T-helper 1 cell treated with Interleukin-12 subunit alpha and Interleukin-12 subunit beta and Interleukin-4 antibody, amounts not matched to agents 30 ng/mL and 1 ng/mL, for 36 hours (primary cell): Measurements from ENCODE around the gene TMEM44. TPM values are rescaled to one million over a fixed set of nuclear protein-coding genes. Genes with fewer than 3 reads are reported as not detected.
"Not testable (repeated sequence)": the region's sequence is repeated elsewhere in the genome, so short reads cannot be mapped to it uniquely, and the experiment has no call there.

Source experiments
- intact Hi-C: fragments of 100-400 bp; cut with micrococcal nuclease; formaldehyde crosslinking; loops from one replicate; pipeline ENCODE4 v1.15.1; 2024
- total RNA-seq: library from RNA; stranded (reverse); gene quantifications from 2 replicates; pipeline ENCODE4 v1.2.3, GENCODE V29; 2022

TMEM44 gene
- total RNA-seq, 1 donor from 2014 or later, result 1.6 TPM

DNA sequence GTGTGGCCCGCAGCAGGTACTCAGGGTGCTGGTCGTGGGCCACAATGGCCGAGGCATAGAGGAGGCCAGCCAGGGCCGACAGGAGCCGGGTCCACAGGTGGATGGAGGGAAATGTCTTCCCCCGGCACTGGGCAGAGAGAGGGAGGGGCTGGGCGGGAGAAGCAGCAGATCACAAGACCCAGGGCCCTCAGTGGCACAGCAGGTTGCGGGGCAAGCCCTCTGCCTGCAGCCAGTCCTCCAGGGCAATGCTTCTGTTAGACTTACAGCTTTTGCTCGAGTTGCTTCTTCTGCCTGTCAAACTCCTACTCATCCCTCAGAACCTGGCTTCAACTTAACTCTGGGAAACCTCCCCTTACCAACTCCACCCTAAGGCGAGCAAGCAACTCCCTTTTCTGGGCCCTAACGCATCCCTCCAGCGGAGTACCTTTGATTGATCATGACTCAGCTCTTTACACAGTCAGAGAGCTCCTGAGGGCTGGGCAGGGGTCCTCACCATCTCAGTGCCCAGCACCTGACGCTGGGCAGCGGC is 16.0 kb downstream of the TMEM44 start:
- intact Hi-C loops, result no loop called here

DNA sequence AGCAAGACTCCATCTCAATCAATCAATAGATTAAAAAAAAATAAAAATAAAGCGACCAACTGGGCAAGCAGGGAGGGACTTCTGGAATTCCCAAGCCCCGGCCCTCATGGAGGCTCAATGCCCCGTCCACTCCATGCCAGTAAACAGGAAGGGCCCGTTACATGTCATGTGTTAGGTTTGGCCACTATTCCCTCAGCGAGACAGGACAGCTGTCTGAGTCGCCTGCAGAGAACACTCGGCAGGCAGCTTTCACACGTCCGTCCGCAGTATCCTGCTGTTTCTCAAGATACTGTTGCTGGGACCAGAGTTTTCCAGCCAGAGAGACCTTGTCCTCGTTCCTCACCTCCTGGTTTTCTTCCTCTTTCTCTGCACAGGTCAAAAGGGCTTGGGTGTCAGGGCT is 18.0 kb downstream of the TMEM44 start:
- intact Hi-C loops, result no loop called here

DNA sequence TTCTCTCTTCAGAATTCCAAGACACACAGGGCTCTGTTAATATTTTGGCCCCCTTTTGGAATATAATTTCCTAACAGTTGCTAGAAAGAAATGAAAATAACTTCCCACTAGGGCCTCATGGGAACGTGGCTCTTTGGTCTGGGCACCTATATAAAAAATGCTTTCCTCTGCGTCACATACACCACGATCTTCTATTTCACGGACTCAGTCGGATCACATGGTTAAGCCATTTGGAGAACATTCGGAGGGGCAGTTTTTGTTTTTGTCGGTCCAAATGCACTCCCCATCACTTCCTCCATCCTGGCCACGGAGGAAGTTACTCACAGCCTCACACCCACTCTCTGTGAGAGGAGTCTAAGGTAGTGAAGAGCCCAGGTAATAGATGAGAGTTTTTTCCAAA is 21.0 kb downstream of the TMEM44 start:
- intact Hi-C loops, result no loop called here

DNA sequence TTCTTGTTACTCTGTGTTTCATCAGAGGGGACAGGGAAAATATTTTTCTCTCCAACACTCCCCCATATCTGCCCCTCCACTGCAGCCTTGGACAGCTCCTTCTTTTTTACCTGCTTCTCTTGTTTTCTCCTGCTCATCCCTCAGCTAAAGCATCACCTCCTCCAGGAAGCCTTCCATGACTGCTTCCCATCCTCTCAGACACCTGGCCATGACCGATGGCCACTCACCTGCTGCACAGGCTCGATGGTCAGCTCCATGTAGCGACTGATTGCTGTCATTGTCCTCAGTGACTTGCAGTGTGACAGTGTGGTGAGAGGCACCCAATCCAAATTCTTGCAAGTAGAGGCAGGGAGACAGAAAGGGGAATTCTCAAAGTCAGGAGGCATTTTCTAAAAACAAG is 22.5 kb downstream of the TMEM44 start:
- intact Hi-C loops, result no loop called here

DNA sequence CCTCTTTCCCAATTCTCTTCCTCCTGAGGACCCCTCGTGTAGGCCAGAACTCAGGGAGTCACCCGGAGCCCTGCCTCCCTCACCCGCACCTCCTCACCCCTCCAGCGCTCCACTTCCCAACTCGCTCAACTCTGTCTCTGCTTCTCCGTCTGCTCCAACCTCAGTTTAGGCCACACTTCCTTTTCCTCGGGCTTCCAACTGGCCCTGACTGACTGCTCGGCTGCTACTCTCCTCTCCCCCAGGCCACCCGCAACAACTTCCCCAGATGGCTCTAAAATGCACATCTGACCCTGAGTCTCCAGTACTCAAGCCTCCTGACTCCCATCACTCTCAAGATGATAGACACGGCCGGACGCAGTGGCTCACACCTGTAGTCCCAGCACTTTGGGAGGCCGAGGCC is 23.6 kb downstream of the TMEM44 start:
- intact Hi-C loops, result no loop called here

DNA sequence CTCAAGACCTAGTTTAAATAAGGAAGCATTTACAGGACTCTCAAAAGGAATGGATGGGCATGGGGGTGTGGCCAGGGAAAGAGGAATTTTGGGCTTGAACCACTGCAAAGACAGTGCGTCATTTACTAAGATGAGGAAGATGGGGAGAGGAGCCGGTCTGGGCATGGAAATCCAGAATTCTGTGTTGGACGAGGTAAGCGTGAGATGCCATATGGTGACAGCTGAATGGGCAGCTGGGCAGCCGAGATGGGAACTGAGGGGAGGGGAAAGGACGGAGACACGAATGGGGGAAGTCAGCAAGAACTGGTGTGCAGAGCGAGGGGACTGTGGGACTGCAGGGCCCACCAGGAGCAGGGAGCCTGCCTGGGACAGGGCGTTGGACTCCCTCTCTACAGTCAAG is 24.2 kb downstream of the TMEM44 start:
- intact Hi-C loops, result no loop called here

DNA sequence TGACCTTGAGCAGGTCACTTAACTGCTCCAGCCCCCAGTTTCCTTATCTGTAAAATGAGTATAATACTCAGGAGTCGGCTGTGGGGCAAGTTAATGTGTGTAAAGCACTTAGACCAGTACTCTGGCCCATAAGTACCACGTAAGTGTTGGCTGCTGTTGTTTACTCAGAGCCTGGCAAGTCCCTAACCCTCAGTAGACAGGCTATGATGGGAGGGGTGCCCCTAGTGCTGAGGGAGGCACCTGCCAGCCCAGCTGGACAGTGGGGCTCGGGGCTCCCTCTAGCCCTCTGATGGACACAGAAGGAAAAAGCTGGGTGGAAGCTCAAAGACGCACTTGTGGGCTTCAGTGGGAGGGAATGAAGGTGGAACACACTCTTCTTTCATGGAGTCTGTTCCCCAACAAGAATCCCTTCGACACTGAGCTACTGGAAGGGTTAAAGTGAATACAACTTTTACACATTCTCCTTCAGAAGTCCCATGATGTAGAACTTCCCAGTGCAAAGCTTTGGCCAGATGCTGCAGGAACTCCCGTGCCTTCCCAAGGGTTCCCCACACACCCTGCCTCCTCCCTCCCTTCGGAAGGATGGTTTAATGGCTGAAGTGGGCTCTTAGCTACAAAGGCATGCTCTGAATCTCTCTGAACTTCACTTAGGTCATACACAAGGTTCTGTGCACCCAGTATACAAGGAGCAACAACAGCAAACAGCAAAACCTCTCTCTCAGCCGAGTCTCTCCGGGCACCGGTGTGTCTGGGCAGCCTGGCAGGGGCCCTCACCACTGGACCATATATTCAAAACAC is 25.4 kb downstream of the TMEM44 start:
- intact Hi-C loops, result no loop called here

DNA sequence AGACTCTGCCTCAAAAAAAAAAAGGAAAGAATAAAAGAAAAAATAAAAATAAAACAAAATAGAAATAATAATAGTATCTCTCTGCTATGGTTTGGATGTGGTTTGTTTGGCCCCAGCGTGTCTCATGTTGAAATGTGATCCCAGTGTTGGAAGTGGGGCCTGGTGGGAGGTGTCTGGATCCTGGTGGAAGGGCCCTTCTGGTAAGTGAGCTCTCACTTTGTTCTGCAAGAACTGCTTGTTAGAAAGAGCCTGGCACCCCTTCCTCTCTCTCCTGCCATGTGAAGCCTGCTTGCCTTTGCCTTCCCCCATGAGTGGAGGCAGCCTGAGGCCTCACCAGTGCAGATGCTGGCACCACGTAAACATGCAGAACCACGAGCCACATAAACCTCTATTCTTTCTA is 26.3 kb downstream of the TMEM44 start:
- intact Hi-C loops, result no loop called here

DNA sequence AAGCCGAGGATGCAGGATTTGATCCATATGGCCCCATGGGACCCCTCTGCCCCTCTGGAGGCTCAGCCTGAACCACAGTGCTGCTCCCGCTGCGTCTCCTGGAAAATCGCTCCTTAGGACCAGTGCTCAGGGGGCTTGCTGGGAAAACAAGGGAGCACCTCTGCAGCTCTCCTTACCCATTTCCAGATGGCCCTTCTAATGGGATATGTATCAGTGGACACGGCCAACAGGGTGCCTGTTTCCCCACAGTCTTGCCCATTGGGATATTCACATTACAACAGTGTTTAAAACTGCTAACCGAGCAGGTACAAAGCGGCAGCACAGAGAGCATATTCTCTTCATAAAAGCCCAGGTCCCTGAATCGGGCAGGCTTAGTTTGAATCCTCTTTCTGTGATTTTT is 27.1 kb downstream of the TMEM44 start:
- intact Hi-C loops, result no loop called here

DNA sequence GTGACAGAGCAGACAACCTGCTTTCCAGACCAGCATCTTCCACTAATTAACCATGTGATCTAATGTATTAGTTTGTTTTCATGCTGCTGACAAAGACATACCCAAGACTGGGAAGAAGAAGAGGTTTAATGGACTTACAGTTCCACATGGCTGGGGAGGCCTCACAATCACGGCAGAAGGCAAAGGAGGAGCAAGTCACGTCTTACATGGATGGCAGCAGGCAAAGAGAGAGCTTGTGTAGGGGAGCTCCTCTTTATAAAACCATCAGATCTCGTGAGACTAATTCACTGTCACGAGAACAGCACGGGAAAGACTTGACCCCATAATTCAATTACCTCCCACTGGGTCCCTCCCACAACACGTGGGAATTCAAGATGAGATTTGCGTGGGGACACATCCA is 27.9 kb downstream of the TMEM44 start:
- intact Hi-C loops, result not testable (repeated sequence)

DNA sequence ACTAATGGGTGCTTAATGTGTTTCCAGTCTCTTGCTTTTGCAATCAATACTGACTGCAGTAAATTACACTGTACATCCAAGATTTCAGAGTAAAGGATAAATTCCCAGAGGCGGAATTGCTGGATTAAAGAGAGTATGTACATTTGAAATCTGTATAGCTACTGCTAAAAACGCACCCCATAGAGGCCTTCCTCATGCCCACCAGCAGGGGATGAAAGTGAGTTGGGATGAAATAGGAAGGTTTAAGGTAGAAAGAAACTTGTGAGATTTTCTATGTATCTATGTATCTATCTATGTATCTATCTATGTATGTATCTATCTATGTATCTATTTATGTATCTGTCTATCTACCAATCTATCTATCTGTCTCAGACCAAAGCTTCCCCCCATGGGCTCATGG is 28.4 kb downstream of the TMEM44 start:
- intact Hi-C loops, result no loop called here

DNA sequence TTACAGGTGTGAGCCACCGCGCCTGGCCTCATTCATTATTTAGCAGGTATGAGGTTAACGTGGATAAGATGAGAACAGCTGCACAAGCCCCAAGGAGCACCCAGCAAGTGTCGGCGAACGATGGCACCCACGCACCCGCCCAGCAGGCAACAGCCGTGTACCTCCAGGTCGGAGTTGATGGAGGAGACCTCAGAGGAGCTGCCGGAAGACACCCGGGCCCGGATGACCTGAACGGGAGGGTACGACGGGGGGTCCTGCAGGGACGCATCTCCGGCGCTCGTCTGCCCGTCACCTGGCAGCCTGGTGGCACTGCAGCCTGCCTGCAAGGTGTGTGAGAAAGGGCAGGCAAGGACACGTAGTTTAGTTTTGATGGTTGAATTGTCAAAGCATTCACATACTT is 29.1 kb downstream of the TMEM44 start:
- intact Hi-C loops, result no loop called here

DNA sequence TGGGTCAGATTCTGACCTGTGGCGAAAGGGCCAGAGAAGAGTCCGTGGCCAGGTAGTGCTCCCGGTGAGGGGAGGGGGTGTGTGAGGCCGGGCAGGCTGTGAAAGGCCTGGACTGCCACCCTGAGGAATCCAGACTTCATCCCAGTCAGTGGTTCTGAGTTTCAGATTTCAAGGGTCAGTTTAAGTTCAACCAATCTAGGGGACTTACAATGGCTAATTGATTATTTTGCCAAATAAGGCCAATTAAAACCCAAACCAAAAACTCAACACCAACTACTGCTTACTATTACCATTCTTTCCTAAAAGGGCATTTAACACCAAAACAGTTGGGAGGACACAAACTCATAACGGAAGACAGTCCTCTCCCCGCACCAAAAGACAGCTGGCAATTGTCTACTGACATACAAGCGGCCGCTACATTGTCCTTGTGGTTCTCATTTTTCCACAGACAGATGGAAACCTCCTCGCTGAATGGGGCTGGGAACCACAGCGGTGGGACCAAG is 30.5 kb downstream of the TMEM44 start:
- intact Hi-C loops, result no loop called here

DNA sequence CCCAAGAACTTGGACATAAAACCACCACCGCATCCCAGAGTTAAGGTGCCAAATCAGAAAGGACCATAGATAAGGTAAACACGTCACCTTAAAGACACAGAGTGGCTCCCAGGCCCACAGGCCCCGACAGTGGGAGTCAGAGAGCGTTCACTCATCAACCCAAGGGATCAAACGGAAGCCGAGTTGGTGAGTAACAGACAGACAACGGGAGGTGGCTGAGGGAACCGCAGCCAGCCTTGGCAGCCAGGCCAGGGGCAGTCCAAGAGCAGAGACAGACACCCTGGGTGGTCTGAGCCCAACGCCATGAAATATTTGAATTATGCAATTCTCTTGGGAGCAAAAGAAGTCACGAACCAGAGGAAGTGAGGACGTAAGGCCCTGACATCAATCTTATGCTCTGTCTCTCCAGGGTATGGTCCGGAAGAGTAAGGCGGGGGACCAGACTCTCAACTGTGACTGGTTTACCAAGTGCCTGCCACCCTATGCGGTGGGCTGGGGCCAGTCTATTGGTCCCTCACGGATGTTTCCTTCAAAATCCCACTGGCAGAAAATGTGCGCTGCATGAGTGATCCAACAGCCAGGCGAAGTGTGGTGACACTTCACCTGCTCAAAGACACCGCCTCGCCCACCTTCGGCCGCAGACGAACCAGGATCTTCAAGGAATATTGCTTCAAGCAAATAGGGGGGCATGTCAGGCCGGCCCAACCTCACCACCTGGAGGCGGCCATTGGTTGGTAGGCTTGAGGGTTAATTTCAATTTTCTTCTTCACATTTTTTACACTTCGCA is 34.3 kb downstream of the TMEM44 start:
- intact Hi-C loops, result no loop called here

DNA sequence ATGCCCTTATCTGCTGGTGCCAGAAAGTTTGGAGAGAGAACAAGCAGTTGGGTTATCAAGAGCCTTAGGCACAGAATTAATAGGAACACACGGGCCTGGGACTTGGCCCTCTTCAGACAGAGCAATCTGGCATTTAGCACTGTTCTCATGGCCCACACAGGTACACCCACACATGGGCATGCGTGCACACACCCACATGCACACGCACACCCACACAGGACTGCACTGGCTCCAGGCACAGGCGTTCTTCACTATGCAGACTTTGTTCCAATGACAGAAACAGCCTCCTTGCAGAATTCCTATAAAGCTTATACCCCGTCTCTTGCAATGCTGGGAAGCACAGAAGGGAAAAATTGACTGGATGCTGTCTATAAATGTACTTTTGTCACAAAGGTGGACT is 36.3 kb downstream of the TMEM44 start:
- intact Hi-C loops, result no loop called here

DNA sequence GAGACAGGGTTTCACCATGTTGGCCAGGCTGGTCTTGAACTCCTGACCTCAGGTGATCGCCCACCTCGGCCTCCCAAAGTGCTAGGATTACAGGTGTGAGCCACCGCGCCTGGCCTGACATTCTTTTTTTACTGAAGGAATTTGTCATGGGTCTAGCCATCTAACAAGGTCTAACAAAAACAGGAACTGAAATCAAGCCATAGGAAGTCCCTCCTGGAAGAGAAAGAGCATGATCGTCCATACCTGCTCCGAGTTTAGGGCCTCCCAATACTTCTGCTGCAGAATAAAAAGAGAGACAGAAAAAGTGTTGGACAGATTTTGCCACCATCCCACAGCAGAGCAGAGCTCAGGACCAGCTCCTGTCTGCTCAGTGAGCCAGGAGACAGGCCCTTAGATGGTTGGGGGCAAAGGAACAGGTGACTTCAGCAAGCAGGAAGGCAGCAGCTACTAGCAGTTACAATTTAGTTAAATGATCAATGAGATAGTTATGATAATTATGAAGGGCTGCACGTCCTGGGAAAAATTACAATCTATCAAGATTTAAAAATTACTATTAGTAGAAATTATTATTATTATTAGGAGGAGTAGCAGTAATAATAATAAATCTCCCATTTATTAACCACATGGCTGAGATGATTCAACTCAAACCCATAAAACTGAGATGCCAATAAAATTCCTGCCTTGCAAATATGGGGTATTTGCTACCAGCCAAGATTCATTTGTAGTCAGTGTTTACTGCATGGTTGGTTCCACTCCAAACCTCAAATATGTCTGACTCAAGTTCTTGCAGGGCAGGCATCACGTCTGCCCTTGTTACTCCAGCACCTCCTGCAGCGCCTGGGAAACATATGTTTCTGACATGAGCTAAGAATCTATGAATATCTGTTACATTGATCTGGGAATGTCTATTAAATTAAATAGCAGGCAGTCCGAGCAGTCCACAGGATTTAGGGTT is 40.1 kb downstream of the TMEM44 start:
- intact Hi-C loops, result no loop called here

DNA sequence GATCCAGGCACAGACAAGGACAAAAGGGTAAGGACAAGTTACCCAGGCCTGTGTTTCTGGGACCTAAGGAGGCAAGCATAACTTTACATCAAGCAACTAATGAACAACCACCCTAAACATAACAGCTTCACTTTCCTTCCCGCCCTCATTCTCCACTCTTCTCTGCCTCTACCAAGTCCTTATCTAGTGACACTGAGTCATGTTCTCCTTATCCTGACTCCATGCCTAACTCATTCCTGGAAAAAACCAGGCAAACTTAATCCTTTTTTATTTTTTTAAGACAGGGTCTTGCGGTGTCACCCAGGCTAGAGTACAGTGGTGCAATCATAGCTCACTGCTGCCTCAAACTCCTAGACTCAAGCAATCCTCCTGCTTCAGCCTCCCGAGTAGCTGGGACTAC is 44.5 kb downstream of the TMEM44 start:
- intact Hi-C loops, result loop anchor here (10.0 kb wide), 2 partner anchors 956 to 1694 kb away; partner anchors contain the start of gene PPP1R2

DNA sequence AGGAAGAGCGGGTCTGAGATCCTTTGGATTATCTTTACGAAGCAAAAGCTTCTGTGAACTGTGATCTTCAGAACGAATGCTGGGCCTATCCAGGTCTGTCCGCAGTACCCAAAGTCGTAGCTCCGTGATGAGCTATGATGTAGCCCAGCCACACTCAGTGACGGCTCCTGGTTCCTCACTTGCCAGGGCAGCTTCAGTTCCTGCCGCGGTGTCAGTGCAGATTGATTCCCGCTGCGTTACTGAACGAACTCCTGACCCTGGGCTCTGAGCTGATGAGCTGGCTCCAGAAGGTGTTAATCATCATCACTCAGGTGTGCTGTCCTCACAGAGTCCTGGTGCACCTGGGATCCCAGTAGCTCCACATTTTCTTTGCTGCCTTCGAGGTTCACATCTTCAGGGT is 45.0 kb downstream of the TMEM44 start:
- intact Hi-C loops, result loop anchor here (10.0 kb wide), 2 partner anchors 957 to 1693 kb away; partner anchors contain the start of gene PPP1R2

DNA sequence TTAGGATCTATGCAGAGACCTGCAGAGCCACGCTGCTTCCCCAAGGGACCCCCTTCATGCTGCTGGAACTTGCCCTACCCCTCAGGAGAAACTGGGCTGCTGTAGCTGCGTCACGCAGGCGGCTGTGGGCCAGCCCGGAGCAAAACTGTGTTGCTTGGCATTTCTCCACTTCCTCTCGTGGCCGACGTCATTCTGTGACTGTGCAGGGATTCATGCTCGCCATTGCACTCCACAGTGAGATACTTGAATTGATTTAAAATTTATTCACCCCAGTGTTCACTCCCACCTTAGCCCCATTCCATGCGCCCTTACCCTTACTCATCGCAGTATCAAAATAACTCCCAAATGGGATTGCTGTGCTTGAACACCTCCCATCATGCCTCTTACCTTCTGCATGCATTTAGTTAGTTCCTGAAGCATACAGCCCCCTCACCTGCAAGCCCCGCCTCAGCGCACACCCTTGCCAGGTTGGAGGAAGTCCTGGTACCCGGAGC is 45.7 kb downstream of the TMEM44 start:
- intact Hi-C loops, result loop anchor here (10.0 kb wide), 2 partner anchors 957 to 1693 kb away; partner anchors contain the start of gene PPP1R2

DNA sequence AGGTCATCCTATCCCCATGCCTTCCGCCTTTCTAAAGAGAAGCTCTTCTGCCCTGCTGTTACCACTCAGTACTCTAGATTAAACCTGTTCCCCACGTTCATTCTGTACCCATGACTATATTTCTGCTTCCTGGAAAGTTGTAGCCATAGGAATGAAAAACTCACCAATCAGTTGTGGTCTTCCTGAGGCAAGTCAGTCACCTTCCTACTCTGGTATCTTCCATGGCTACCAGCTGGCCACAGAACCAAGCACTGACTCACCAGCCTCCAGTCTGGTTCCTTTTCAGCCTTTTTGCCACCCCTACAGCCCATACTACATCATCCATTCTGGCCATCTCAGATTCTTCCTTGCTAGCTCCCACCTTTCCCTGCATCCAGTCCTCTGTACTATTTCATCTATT is 46.4 kb downstream of the TMEM44 start:
- intact Hi-C loops, result loop anchor here (10.0 kb wide), 2 partner anchors 958 to 1692 kb away; partner anchors contain the start of gene PPP1R2

DNA sequence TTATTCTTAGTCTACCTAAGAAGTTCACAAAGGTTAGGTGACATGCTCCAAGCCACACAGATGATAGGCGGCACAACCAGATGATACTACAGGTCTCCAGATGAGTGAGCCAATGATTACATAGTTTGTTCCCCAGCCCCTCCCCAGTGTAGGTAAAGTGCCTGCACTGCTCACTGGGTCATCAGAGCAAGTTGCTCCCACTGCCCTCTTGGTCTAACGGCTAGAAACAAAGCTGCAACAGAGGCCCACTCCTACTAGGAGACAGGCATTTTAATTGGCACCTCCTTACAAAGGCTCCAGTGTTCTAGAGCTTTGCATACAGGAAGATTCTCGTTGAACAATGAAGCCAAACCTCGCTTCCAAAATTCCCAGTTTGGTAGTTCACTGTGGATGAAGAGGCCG is 47.3 kb downstream of the TMEM44 start:
- intact Hi-C loops, result loop anchor here (2.0 to 10.0 kb wide), 3 partner anchors 189 to 1691 kb away; partner anchors contain the start of gene PPP1R2
